SJCRH30 (cell line): ENCODE results near the gene CWC27. TPM values are rescaled to one million over a fixed set of nuclear protein-coding genes. Genes with fewer than 3 reads are reported as not detected.

Experiments
- DNase-seq, 2 experiments: peaks; one replicate each; pipeline ENCODE4 v3.0.0-alpha.2; 2015 to 2020
- H3K27ac ChIP-seq: fragments of 250-450 bp; sonication (Bioruptor Pico); 2 replicates; pipeline ENCODE4 v1.5.1; 2020; ENCODE audit warnings: mild to moderate bottlenecking, moderate library complexity
- H3K27me3 ChIP-seq: fragments of 250-450 bp; sonication (Bioruptor Pico); 2 replicates; pipeline ENCODE4 v1.5.1; 2020; ENCODE audit warnings: mild to moderate bottlenecking, moderate library complexity
- H3K36me3 ChIP-seq: fragments of 250-450 bp; sonication (Bioruptor Pico); 2 replicates; pipeline ENCODE4 v1.5.1; 2020; ENCODE audit warnings: mild to moderate bottlenecking, moderate library complexity
- H3K4me1 ChIP-seq: fragments of 250-450 bp; sonication (Bioruptor Pico); 2 replicates; pipeline ENCODE4 v1.5.1; 2020; ENCODE audit warnings: mild to moderate bottlenecking, moderate library complexity
- H3K4me3 ChIP-seq: fragments of 250-450 bp; sonication (Bioruptor Pico); 2 replicates; pipeline ENCODE4 v1.5.1; 2020; ENCODE audit warnings: mild to moderate bottlenecking, moderate library complexity
- H3K9me3 ChIP-seq: fragments of 250-450 bp; sonication (Bioruptor Pico); replicated peaks from 2 replicates; pipeline ENCODE4 v1.5.1; 2020; ENCODE audit warnings: mild to moderate bottlenecking, moderate library complexity
- total RNA-seq: library from RNA; depleted of rRNA; stranded (reverse); fragments of >200 nt; shearing (Covaris generic); gene quantifications from 2 replicates; pipeline ENCODE4 v1.2.3, GENCODE V29; 2014; rRNA removed

CWC27 gene, protein sequence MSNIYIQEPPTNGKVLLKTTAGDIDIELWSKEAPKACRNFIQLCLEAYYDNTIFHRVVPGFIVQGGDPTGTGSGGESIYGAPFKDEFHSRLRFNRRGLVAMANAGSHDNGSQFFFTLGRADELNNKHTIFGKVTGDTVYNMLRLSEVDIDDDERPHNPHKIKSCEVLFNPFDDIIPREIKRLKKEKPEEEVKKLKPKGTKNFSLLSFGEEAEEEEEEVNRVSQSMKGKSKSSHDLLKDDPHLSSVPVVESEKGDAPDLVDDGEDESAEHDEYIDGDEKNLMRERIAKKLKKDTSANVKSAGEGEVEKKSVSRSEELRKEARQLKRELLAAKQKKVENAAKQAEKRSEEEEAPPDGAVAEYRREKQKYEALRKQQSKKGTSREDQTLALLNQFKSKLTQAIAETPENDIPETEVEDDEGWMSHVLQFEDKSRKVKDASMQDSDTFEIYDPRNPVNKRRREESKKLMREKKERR
- 29.7 and 31.1 TPM in 2 replicates for total RNA-seq

- Histone ChIP-seq H3K9me3 (no peaks in the 10 kb centered on the region), H3K36me3 (peaks cover 2% of the 10 kb centered on the region), H3K4me3 (peak within 1 kb of the TSS; percentile 87), H3K27me3 (no peaks in the 10 kb centered on the region), H3K27ac (peak within 1 kb of the TSS; percentile 94), H3K4me1 (peaks cover 11% of the 10 kb centered on the region)
- DNase-seq: peak; percentile 94 to 95
Observed at GRCh38 chr5:64768358-64769312, at the start of gene CWC27, which contains the start of gene SREK1IP1. CWC27 (plus strand) TSS chr5:64768930; CDS start chr5:64769147, 217 bp downstream. SREK1IP1 (minus strand) TSS chr5:64768691; CDS start chr5:64768517, 174 bp downstream.

DNA sequence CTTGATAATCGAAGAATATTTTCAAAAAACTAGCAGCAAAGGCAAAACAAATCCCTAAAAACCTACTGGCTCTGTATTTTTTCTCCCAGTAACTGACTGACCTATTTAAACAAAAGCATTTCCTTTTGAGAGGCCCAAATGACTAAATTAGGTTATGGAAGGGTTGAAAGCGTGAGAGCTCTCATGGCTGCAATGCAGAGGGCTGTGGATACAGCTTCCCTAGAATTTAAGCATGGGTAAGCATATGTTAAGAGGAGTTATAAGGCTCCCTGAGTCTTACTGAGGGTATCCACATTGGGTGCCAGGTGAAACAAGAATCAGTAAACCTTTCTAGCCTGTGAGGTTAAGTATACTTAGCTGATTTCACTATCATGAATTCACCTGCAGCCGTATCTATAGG, 46.1 kb upstream of the CWC27 start:
- Histone ChIP-seq H3K27ac (no peak overlapping the region), H3K4me1 (no peaks in the 10 kb centered on the region), H3K36me3 (peaks cover 29% of the 10 kb centered on the region), H3K9me3 (no peaks in the 10 kb centered on the region), H3K4me3 (no peak overlapping the region), H3K27me3 (no peaks in the 10 kb centered on the region)
- no peak for DNase-seq

- H3K4me1 ChIP-seq: no peaks in the 10 kb centered on the region
- H3K27ac ChIP-seq: no peak overlapping the region
- H3K36me3 ChIP-seq: peaks cover 27% of the 10 kb centered on the region
- H3K27me3 ChIP-seq: no peaks in the 10 kb centered on the region
- DNase-seq: no peak
- H3K9me3 ChIP-seq: no peaks in the 10 kb centered on the region
- H3K4me3 ChIP-seq: no peak overlapping the region
Observed at GRCh38 chr5:64727150-64727549, 41.6 kb upstream of the CWC27 start.

- Histone ChIP-seq H3K4me1 (no peaks in the 10 kb centered on the region), H3K9me3 (no peaks in the 10 kb centered on the region), H3K27ac (no peak overlapping the region), H3K4me3 (no peak overlapping the region), H3K27me3 (no peaks in the 10 kb centered on the region), H3K36me3 (peaks cover 20% of the 10 kb centered on the region)
- no peak for DNase-seq
Observed at GRCh38 chr5:64742411-64742810, 26.3 kb upstream of the CWC27 start.

- H3K27ac ChIP-seq: no peak overlapping the region
- H3K36me3 ChIP-seq: peaks cover 20% of the 10 kb centered on the region
- H3K9me3 ChIP-seq: no peaks in the 10 kb centered on the region
- no peaks in the 10 kb centered on the region for H3K4me1 ChIP-seq
- no peak overlapping the region for H3K4me3 ChIP-seq
- no peaks in the 10 kb centered on the region for H3K27me3 ChIP-seq
- DNase-seq: no peak
Observed at GRCh38 chr5:64742821-64743220, 25.9 kb upstream of the CWC27 start.

DNA sequence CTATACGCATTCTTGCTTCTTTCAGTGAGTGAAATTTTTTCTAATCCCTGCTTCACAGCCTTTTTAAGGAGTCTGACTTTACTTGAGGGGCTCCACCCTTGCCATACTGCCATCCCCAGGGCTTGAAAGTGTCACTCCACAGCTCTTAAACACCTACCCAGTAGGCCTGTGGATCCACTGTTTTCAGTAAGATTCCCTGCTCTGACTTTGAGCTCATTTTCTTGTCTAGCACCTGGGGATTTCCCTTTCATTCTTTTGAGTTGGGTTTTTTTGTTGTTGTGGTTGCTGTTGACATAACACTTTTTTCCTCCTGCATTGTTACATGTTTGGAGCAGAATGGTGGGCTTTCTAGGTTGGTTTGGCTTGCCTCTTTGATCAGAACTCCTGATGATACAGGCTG, 23.8 kb upstream of the CWC27 start:
- Histone ChIP-seq H3K27ac (no peak overlapping the region), H3K4me3 (no peak overlapping the region), H3K36me3 (peaks cover 15% of the 10 kb centered on the region), H3K9me3 (no peaks in the 10 kb centered on the region), H3K27me3 (no peaks in the 10 kb centered on the region), H3K4me1 (no peaks in the 10 kb centered on the region)
- DNase-seq: no peak

DNA sequence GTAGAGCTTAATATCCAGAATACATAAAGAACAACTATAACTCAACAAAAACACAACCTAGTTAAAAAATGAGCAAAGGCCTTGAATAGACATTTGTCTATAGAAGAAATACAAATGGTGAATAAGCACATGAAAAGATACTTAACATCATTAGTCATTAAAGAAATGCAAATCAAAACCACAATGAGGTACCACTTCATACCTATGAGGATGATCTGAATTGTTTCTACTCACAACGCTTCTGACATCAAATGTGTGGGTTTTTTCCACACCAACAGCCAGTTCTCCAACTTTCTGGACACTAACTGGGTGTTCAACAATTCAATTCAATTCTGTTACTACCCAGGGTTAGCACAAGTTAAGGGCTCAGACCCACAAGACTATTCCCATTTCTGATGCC, 22.3 kb upstream of the CWC27 start:
- H3K4me1 ChIP-seq: no peaks in the 10 kb centered on the region
- no peak overlapping the region for H3K4me3 ChIP-seq
- H3K36me3 ChIP-seq: peaks cover 4% of the 10 kb centered on the region
- no peaks in the 10 kb centered on the region for H3K9me3 ChIP-seq
- no peaks in the 10 kb centered on the region for H3K27me3 ChIP-seq
- no peak for DNase-seq
- no peak overlapping the region for H3K27ac ChIP-seq

- H3K27me3 ChIP-seq: no peaks in the 10 kb centered on the region
- H3K4me1 ChIP-seq: no peaks in the 10 kb centered on the region
- peak; percentile 3 to 36 for DNase-seq
- no peak overlapping the region for H3K27ac ChIP-seq
- H3K9me3 ChIP-seq: no peaks in the 10 kb centered on the region
- no peak overlapping the region for H3K4me3 ChIP-seq
- H3K36me3 ChIP-seq: peaks cover 13% of the 10 kb centered on the region
Observed at GRCh38 chr5:64749385-64749784, 19.3 kb upstream of the CWC27 start.

DNA sequence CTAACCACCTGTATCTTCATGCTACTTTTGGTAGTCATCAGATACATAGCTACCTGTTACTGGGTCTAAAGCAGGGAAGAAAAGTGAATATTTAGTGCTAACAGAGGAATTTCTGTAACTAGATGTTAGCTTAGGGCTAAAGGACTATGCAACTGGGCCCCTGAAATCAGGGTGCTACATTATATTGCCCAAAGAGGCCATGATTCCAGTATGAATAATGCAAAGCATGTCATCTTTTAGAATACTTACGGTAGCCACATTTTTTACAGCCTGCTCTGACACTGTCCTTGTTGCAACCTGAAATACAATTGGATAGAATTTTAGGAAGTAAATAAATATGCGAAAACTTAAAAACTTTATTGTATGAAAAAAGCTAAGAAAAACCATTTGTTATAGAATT, 14.7 kb upstream of the CWC27 start:
- Histone ChIP-seq H3K4me3 (no peak overlapping the region), H3K36me3 (peaks cover 20% of the 10 kb centered on the region), H3K9me3 (no peaks in the 10 kb centered on the region), H3K27ac (no peak overlapping the region), H3K4me1 (no peaks in the 10 kb centered on the region), H3K27me3 (no peaks in the 10 kb centered on the region)
- no peak for DNase-seq

GRCh38 chr5:64758901-64759300, 9.8 kb upstream of the CWC27 start:
- Histone ChIP-seq H3K4me1 (no peaks in the 10 kb centered on the region), H3K27me3 (no peaks in the 10 kb centered on the region), H3K4me3 (no peak overlapping the region), H3K36me3 (peaks cover 19% of the 10 kb centered on the region), H3K9me3 (no peaks in the 10 kb centered on the region), H3K27ac (no peak overlapping the region)
- DNase-seq: no peak

DNA sequence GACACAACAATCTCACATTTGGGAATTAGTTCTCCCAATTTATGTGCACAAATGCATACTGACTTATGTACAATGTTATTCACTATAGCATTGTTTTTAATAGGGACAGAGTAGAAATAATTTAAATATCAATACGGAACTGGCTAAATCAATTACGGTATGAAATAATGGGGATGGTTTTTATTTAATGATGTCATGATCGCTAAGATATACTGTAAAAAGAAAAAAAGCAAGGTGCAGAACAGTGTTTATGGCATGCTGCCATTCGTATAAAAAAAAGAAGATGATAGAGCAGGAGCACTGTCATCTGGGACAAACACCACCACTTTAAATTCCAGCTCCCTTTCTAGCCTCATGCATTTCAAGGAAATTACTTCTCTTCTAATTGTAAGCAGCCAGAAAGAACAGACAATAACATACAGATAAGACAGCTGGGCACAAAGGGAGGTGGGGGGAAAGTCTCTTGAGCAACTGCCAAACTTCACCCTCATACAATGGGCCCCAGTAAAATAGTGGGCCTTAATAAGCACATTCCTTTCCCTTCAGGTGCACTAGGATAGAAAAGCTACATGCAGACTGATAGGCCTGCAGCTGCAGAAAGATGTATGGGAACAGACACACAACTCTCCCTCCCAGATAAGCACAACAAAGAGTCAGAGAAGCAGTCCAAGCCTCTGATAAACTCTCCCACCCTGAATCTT, 8.6 kb upstream of the CWC27 start:
- H3K36me3 ChIP-seq: peaks cover 16% of the 10 kb centered on the region
- H3K4me1 ChIP-seq: no peaks in the 10 kb centered on the region
- no peak for DNase-seq
- no peak overlapping the region for H3K4me3 ChIP-seq
- no peaks in the 10 kb centered on the region for H3K27me3 ChIP-seq
- no peaks in the 10 kb centered on the region for H3K9me3 ChIP-seq
- H3K27ac ChIP-seq: no peak overlapping the region

GRCh38 chr5:64763948-64764503, 4.7 kb upstream of the CWC27 start:
- peak; percentile 4 to 53 for DNase-seq
- Histone ChIP-seq H3K4me3 (no peak overlapping the region), H3K4me1 (peaks cover 4% of the 10 kb centered on the region; the same call in 1 of the 2 replicates), H3K27me3 (no peaks in the 10 kb centered on the region), H3K36me3 (peaks cover 12% of the 10 kb centered on the region), H3K27ac (peak overlapping the region; percentile 45), H3K9me3 (no peaks in the 10 kb centered on the region)

DNA sequence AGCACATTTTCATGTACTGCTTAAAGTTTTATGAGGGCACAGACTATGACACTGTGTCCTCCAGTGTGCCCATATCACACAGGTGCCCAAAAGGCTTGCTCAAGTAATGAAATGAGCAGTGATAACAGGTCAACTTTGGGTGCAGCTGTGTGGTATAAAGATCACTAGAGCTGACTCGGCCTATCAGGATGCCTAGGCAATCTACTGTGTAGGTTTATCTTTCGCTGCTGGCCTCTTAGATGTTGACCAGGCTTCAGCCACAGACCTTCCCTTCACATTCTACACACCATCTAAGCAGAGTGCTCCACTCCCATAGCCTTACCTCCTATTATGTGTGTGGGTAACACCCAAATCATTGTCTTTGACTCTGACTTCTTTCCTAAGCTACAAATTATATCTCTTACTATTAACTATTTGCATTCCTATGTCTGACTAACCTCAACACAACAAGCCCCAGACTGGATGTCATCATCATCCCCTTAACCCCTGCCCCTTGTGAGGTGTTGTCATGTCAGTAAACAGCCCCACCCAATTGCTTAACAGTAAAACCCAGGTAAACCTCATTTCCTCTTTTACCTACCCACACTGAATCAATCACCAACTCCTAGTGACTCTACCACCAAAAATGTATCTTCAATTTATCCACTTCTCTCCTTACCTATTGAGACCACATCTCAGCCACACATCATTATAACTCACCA, 2.8 kb upstream of the CWC27 start:
- H3K4me3 ChIP-seq: no peak overlapping the region
- DNase-seq: no peak
- no peak overlapping the region for H3K27ac ChIP-seq
- peaks cover 5% of the 10 kb centered on the region for H3K36me3 ChIP-seq
- peaks cover 11% of the 10 kb centered on the region for H3K4me1 ChIP-seq
- H3K9me3 ChIP-seq: no peaks in the 10 kb centered on the region
- H3K27me3 ChIP-seq: no peaks in the 10 kb centered on the region

GRCh38 chr5:64766941-64767340, 1.8 kb upstream of the CWC27 start:
- Histone ChIP-seq H3K4me1 (peaks cover 11% of the 10 kb centered on the region), H3K36me3 (peaks cover 4% of the 10 kb centered on the region), H3K9me3 (no peaks in the 10 kb centered on the region), H3K27ac (no peak overlapping the region), H3K4me3 (peak overlapping the region; percentile 87; the same call in 1 of the 2 replicates), H3K27me3 (no peaks in the 10 kb centered on the region)
- DNase-seq: no peak
